ENCODE data around the gene TNFRSF1B. TPM values are rescaled to one million over a fixed set of nuclear protein-coding genes. Genes with fewer than 3 reads are reported as not detected.

The TNFRSF1B gene
- total and polyA plus RNA-seq, 2 of the 8 experiments (the other 6 are each of a cell fraction or from before 2014, with no cell fraction given) = 1.7 to 2.9 TPM

GRCh38 chr1:12177999-12178441, 11.2 kb downstream of the TNFRSF1B start:
- H4K20me1 ChIP-seq (replicated peaks in 1 of 2; ENCODE audit: control insufficient read depth in 1 of 2, insufficient read depth in 2 of 2, low read length in 2 of 2) = no peaks in the 10 kb centered on the region
- no peak overlapping the region for H2AFZ ChIP-seq (ENCODE audit: low read length)
- H3K4ac ChIP-seq (replicated peaks; ENCODE audit: insufficient read length, low read depth, low read length) = no peak overlapping the region
- no peak overlapping the region for H2BK120ac ChIP-seq (replicated peaks; ENCODE audit: low read depth, low read length)
- no peak overlapping the region for H3K4me3 ChIP-seq (ENCODE audit: extremely low read depth in 1 of 4, insufficient read depth in 2 of 4, low read depth in 3 of 4, low read length in 4 of 4)
- H3K9ac ChIP-seq (replicated peaks in 1 of 4; ENCODE audit: extremely low read depth in 1 of 4, low read depth in 3 of 4, low read length in 3 of 4) = no peak overlapping the region
- H3K23ac ChIP-seq (ENCODE audit: insufficient read length) = no peak overlapping the region
- no peak overlapping the region for H4K5ac ChIP-seq (ENCODE audit: insufficient read length, low read depth, low read length)
- POLR2A ChIA-PET (ENCODE audit: partially characterized antibody) = interaction anchor here (0.9 to 2.4 kb wide), 2 partner anchors 9 to 11 kb away, joined by 4 to 10 read pairs; partner anchors contain the start of gene TNFRSF1B
- 83% methylated on average over 14 of the region's 14 CpGs; no CpG with 5 or more reads in 1 of the 2 experiments for WGBS, 2 experiments (ENCODE audit: extremely low coverage in 1 of 2, insufficient coverage in 1 of 2, insufficient read length in 1 of 2, insufficient replicate concordance in 2 of 2, low coverage in 1 of 2, low lambda C conversion rate in 2 of 2, missing lambda C conversion rate in 1 of 2)
- peaks cover 0 to 19% (median 2%) of the 10 kb centered on the region in 4 experiments; a peak in 3 of 7 replicates for H3K4me1 ChIP-seq (replicated peaks in 1 of 4; ENCODE audit: control insufficient read depth in 3 of 4, insufficient read depth in 4 of 4, low read length in 3 of 4)
- no peak overlapping the region for H2BK12ac ChIP-seq (ENCODE audit: low read depth, low read length)
- H4K8ac ChIP-seq (ENCODE audit: extremely low read depth, insufficient read depth, low read length) = no peak overlapping the region
- FAIRE-seq (no peak), DNase-seq (ENCODE audit: low read depth in 1 of 2, low spot score in 2 of 2) (no peak)
- no peaks in the 10 kb centered on the region for H3K9me3 ChIP-seq (ENCODE audit: insufficient read depth in 2 of 2, low read depth in 1 of 2, low read length in 1 of 2)
- no peaks in the 10 kb centered on the region for H3K79me1 ChIP-seq (ENCODE audit: low read depth, low read length)
- CTCF ChIA-PET (ENCODE audit: partially characterized antibody) = interaction anchor here (0.7 to 5.0 kb wide), 12 partner anchors 9 to 99 kb away, joined by 3 to 29 read pairs (median 4); no protein-coding TSS in a partner anchor
- no peaks in the 10 kb centered on the region for H3K36me3 ChIP-seq (ENCODE audit: control insufficient read depth in 2 of 4, insufficient read depth in 4 of 4, low read length in 3 of 4)
- no peak overlapping the region for H3K14ac ChIP-seq (ENCODE audit: insufficient read length)
- no peak overlapping the region for H3K18ac ChIP-seq (ENCODE audit: extremely low read depth, low read length)
- H3K23me2 ChIP-seq (ENCODE audit: low read depth, low read length) = no peaks in the 10 kb centered on the region
- no peak overlapping the region for H3K4me2 ChIP-seq (ENCODE audit: insufficient read depth in 1 of 2, low read depth in 2 of 2, low read length in 2 of 2)
- H4K91ac ChIP-seq (replicated peaks; ENCODE audit: insufficient read length, low read length) = peak overlapping the region; percentile 0
- H3K79me2 ChIP-seq (ENCODE audit: control insufficient read depth in 1 of 2, insufficient read depth in 2 of 2, low read length in 2 of 2) = no peaks in the 10 kb centered on the region
- no peaks in the 10 kb centered on the region for H3K27me3 ChIP-seq (replicated peaks in 1 of 4; ENCODE audit: control insufficient read depth in 3 of 4, extremely low read depth in 1 of 4, insufficient read depth in 3 of 4, low read length in 3 of 4)
- H2BK15ac ChIP-seq (ENCODE audit: low read length) = no peak overlapping the region
- no peak overlapping the region for H2BK5ac ChIP-seq (ENCODE audit: low read depth, low read length)
- H2AK5ac ChIP-seq (ENCODE audit: low read depth, low read length) = no peak overlapping the region
- no peak overlapping the region for H3K56ac ChIP-seq (replicated peaks; ENCODE audit: insufficient read length, low read depth, low read length)
- no peak overlapping the region for H3K27ac ChIP-seq (ENCODE audit: low read depth, low read length)
- H2BK20ac ChIP-seq (ENCODE audit: low read length) = no peak overlapping the region
- no peak for TF ChIP-seq RFX5 (IDR thresholded peaks at IDR 0.05; ENCODE audit: borderline replicate concordance, low read depth, low read length)
- TF ChIP-seq RNF2 (IDR thresholded peaks at IDR 0.05; ENCODE audit: borderline replicate concordance, low read depth, low read length, missing control alignments, poor library complexity, severe bottlenecking) = no peak
- TF ChIP-seq ZNF274 (IDR thresholded peaks at IDR 0.05; ENCODE audit: borderline replicate concordance, extremely low read depth, low read length) = no peak
- no peak for TF ChIP-seq CTCF (IDR thresholded peaks at IDR 0.05; ENCODE audit: control extremely low read depth in 1 of 3, insufficient read depth in 1 of 3, low read depth in 1 of 3, low read length in 3 of 3)
- no peak for TF ChIP-seq KDM5A (IDR thresholded peaks at IDR 0.05; ENCODE audit: low read length)
- no peak for TF ChIP-seq POLR2A (IDR thresholded peaks at IDR 0.05; ENCODE audit: control extremely low read depth in 1 of 2, low read depth in 2 of 2, low read length in 2 of 2)
- TF ChIP-seq TEAD4 (IDR thresholded peaks at IDR 0.05; ENCODE audit: low read depth, low read length) = no peak
- no peak for TF ChIP-seq USF2 (IDR thresholded peaks at IDR 0.05; ENCODE audit: low read length)
- no peak for TF ChIP-seq JUND (IDR thresholded peaks at IDR 0.05; ENCODE audit: low read length)
- no peak for TF ChIP-seq CTBP2 (IDR thresholded peaks at IDR 0.05; ENCODE audit: borderline replicate concordance, insufficient read depth, insufficient read length, low read length)

All from H1 (cell line).